HepG2 (cell line): ENCODE results near the gene ZNF792. TPM values are rescaled to one million over a fixed set of nuclear protein-coding genes. Genes with fewer than 3 reads are reported as not detected.

ENCODE experiments used
- ATF2 ChIP-seq: sonication (generic); formaldehyde crosslinking; IDR thresholded peaks from 2 replicates; pipeline ENCODE4 v1.4.0; 2020; ENCODE audit warnings: missing genetic modification reagents
- ATF4 ChIP-seq, 2 experiments: fragments of 450-650 bp in 1 of 2; sonication (generic) in 1 of 2; formaldehyde crosslinking; IDR thresholded peaks; 2 replicates each; pipeline versions ENCODE4 v1.5.0 to v1.8.0; 2020 to 2022; ENCODE audit warnings: mild to moderate bottlenecking in 1 of 2, missing genetic modification reagents in 1 of 2
- CSRNP1 ChIP-seq: sonication (generic); formaldehyde crosslinking; IDR thresholded peaks from 2 replicates; pipeline ENCODE4 v1.8.1; 2023; ENCODE audit warnings: mild to moderate bottlenecking, missing genetic modification reagents
- LCORL ChIP-seq, 2 experiments: fragments of 450-650 bp in 1 of 2; sonication (generic) in 1 of 2; formaldehyde crosslinking in 1 of 2; IDR thresholded peaks; 2 replicates each; pipeline versions ENCODE4 v1.5.0 to v1.6.1; 2017 to 2020; ENCODE audit warnings: antibody characterized with exemption in 1 of 2, missing genetic modification reagents in 1 of 2
- ZBTB38 ChIP-seq: sonication (generic); formaldehyde crosslinking; IDR thresholded peaks from 2 replicates; pipeline ENCODE4 v1.5.1; 2020; ENCODE audit warnings: mild to moderate bottlenecking, missing genetic modification reagents
- ZFP36 ChIP-seq: fragments of 150-350 bp; IDR thresholded peaks from 2 replicates; pipeline ENCODE4 v1.6.1; 2018; ENCODE audit warnings: borderline replicate concordance, low read length, low read depth; ENCODE audit not compliant: partially characterized antibody
- ZGPAT ChIP-seq: IDR thresholded peaks from 2 replicates; pipeline ENCODE4 v1.6.1; 2016; ENCODE audit warnings: mild to moderate bottlenecking
- ZHX2 ChIP-seq, 2 experiments: sonication (generic) in 1 of 2; formaldehyde crosslinking in 1 of 2; IDR thresholded peaks; 2 replicates each; pipeline versions ENCODE4 v1.6.1 to v1.9.0; 2014 to 2022; ENCODE audit warnings: antibody characterized with exemption in 1 of 2, borderline replicate concordance in 1 of 2, inconsistent platforms in 1 of 2, low read depth in 1 of 2, missing genetic modification reagents in 1 of 2
- ZNF281 ChIP-seq: sonication (generic); formaldehyde crosslinking; IDR thresholded peaks from 2 replicates; pipeline ENCODE4 v1.4.0; 2020; ENCODE audit warnings: missing genetic modification reagents, borderline replicate concordance
- ZNF879 ChIP-seq: sonication (generic); formaldehyde crosslinking; IDR thresholded peaks from 2 replicates; pipeline ENCODE4 v1.8.1; 2023; ENCODE audit warnings: missing genetic modification reagents
- ZSCAN30 ChIP-seq: sonication (generic); formaldehyde crosslinking; IDR thresholded peaks from 2 replicates; pipeline ENCODE4 v1.5.0; 2020; ENCODE audit warnings: mild to moderate bottlenecking, missing genetic modification reagents
- polyA plus RNA-seq, 8 experiments: library from polyadenylated mRNA; depleted of rRNA in 3 of 8; stranded (reverse) in 7 of 8; unstranded in 1 of 8; fragments of >200 nt; fragmentation: Illumina TruSeq in 4 of 8; extraction: Trizol in 4 of 8; gene quantifications; 2 replicates each; pipeline versions ENCODE4 v1.2.1 to v1.2.3, GENCODE V29; 2011 to 2016; ENCODE audit warnings: low read depth in 4 of 8, missing spikeins in 1 of 8, mixed read lengths in 1 of 8; ENCODE audit not compliant: insufficient read depth in 1 of 8
- total RNA-seq, 5 experiments: library from RNA; depleted of rRNA; stranded (reverse); fragments of >200 nt; fragmentation: Illumina TruSeq; extraction: Trizol; gene quantifications; 2 replicates each; pipeline ENCODE4 v1.2.3, GENCODE V29; 2016; ENCODE audit warnings: low read depth in 1 of 5

Gene ZNF792
- total and polyA plus RNA-seq, 2 of the 13 experiments (the other 11 are each of a cell fraction or from before 2014, with no cell fraction given) = 5.5 to 11.5 TPM

- no peak for TF ChIP-seq ATF4 (CRISPR knock-in tag; IDR thresholded peaks at IDR 0.05)
- TF ChIP-seq ZBTB38 (CRISPR knock-in tag) = peak; percentile 24; the same call in 1 of the 2 replicates
- TF ChIP-seq CSRNP1 (CRISPR knock-in tag) = no peak
- TF ChIP-seq ZGPAT (CRISPR knock-in tag) = no peak
- no peak for TF ChIP-seq LCORL (IDR thresholded peaks at IDR 0.05)
- no peak for TF ChIP-seq LCORL (CRISPR knock-in tag; IDR thresholded peaks at IDR 0.05)
- TF ChIP-seq ZNF281 = peak; percentile 12; the same call in 1 of the 2 replicates
- TF ChIP-seq ZNF879 (CRISPR knock-in tag) = 0 out of 2 replicates have a peak, but pooled peaks have one; percentile 51
- no peak for TF ChIP-seq ZHX2 (IDR thresholded peaks at IDR 0.05; ENCODE audit: low read depth)
- TF ChIP-seq ZHX2 (CRISPR knock-in tag; IDR thresholded peaks at IDR 0.05; ENCODE audit: borderline replicate concordance) = no peak
- no peak for TF ChIP-seq ZSCAN30 (CRISPR knock-in tag)
- no peak for TF ChIP-seq ATF2 (CRISPR knock-in tag)
- TF ChIP-seq ZFP36 = no peak
These were observed 36.8 kb upstream of the ZNF792 start (continued) for GRCh38 chr19:35000647-35001501.
